ENCODE results near the gene ADIG.

Gene ADIG

GRCh38 chr20:38581013-38581412, at the start of gene ADIG:
ADIG (plus strand) TSS chr20:38581197; CDS start chr20:38581251, 54 bp downstream.
- DNase-seq (ENCODE audit: insufficient read length, low spot score) = no peak
- no peak for TF ChIP-seq CTCF (IDR thresholded peaks at IDR 0.05; ENCODE audit: insufficient read depth, missing control alignments)
- no peak for FAIRE-seq

GRCh38 chr20:38534756-38535155, 46.2 kb upstream of the ADIG start:
- no peak for TF ChIP-seq CTCF (IDR thresholded peaks at IDR 0.05; ENCODE audit: insufficient read depth, missing control alignments)
- FAIRE-seq (no peak), DNase-seq (ENCODE audit: insufficient read length, low spot score) (no peak)

- TF ChIP-seq CTCF (IDR thresholded peaks at IDR 0.05; ENCODE audit: insufficient read depth, missing control alignments) = no peak
- FAIRE-seq (no peak), DNase-seq (ENCODE audit: insufficient read length, low spot score) (no peak)
Measured at GRCh38 chr20:38536310-38536709, 44.7 kb upstream of the ADIG start.

GRCh38 chr20:38537176-38537575, 43.8 kb upstream of the ADIG start:
- TF ChIP-seq CTCF (IDR thresholded peaks at IDR 0.05; ENCODE audit: insufficient read depth, missing control alignments) = no peak
- no peak for FAIRE-seq
- no peak for DNase-seq (ENCODE audit: insufficient read length, low spot score)

- DNase-seq (ENCODE audit: insufficient read length, low spot score) (no peak), FAIRE-seq (no peak)
- TF ChIP-seq CTCF (IDR thresholded peaks at IDR 0.05; ENCODE audit: insufficient read depth, missing control alignments) = no peak
Measured at GRCh38 chr20:38538789-38539188, 42.2 kb upstream of the ADIG start.

GRCh38 chr20:38543014-38543906, 37.7 kb upstream of the ADIG start:
- DNase-seq (ENCODE audit: insufficient read length, low spot score) (no peak), FAIRE-seq (no peak)
- TF ChIP-seq CTCF (IDR thresholded peaks at IDR 0.05; ENCODE audit: insufficient read depth, missing control alignments) = no peak

GRCh38 chr20:38545771-38546170, 35.2 kb upstream of the ADIG start:
- DNase-seq (ENCODE audit: insufficient read length, low spot score) (no peak), FAIRE-seq (no peak)
- TF ChIP-seq CTCF (IDR thresholded peaks at IDR 0.05; ENCODE audit: insufficient read depth, missing control alignments) = no peak

All from D721Med (cell line).